ENCODE results near the gene CACNA2D3. TPM values are rescaled to one million over a fixed set of nuclear protein-coding genes. Genes with fewer than 3 reads are reported as not detected.

The CACNA2D3 gene
- total RNA-seq, 1 experiment from 2014 or later: 0.59 TPM

DNA sequence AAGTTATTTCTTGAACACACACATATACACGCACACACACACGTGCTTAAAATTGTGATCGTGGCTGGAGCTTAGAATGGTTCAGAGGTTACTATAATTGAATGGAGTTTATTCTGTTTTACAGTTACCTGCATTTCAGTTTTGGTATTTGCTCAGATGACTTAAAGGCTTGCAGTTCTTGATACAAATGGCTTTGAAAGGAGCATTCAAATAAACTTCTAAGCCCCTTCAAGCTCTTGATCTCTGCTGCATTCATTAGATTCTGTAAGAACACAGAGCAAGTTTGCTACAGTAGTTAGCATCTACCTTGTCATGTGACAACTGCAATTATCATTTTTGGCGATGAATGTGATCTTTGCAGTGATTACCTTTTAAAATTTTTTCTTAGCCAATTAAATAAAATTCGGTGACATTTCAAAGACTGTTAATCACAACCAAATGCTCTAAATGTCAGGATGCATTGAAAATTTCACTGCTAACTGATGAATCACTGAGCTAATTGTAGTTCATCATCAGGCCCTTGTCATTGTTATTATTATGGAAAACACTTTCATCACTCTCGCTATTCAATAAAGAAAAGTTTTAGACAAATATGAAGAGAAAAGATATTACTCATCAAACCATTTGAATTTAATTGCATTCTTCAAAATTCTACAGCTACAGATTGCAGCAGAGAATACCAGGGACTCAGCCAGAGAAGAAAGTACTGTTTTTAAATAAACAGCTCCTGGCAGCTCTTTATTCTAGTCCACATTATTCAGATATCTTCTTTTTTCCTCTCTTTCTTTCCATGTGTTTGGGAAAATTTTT is 509.4 kb downstream of the CACNA2D3 start:
- Histone ChIP-seq H3K4me1 (replicated peaks; ENCODE audit: insufficient read depth) (no peaks in the 10 kb centered on the region), H3F3A (ENCODE audit: insufficient read depth, low read depth) (no peaks in the 10 kb centered on the region), H3K79me2 (ENCODE audit: low read depth) (no peaks in the 10 kb centered on the region), H3K36me3 (ENCODE audit: low read depth) (no peaks in the 10 kb centered on the region), H3K4me3 (no peak overlapping the region), H2AFZ (no peak overlapping the region), H3K9me2 (ENCODE audit: insufficient read depth) (no peaks in the 10 kb centered on the region), H3K4me2 (no peak overlapping the region), H4K20me1 (ENCODE audit: insufficient read depth) (no peaks in the 10 kb centered on the region), H3K9me3 (ENCODE audit: insufficient read depth, low read depth) (no peaks in the 10 kb centered on the region), H3K27me3 (ENCODE audit: insufficient read depth, low read depth) (peaks cover 50% of the 10 kb centered on the region), H3K27ac (no peak overlapping the region)
- intact Hi-C loops (cut with micrococcal nuclease; ENCODE audit: unreplicated experiment): no loop called here
- TF ChIP-seq EZH2 (IDR thresholded peaks at IDR 0.05; ENCODE audit: low read depth): no peak
- TF ChIP-seq, protein P1, sequence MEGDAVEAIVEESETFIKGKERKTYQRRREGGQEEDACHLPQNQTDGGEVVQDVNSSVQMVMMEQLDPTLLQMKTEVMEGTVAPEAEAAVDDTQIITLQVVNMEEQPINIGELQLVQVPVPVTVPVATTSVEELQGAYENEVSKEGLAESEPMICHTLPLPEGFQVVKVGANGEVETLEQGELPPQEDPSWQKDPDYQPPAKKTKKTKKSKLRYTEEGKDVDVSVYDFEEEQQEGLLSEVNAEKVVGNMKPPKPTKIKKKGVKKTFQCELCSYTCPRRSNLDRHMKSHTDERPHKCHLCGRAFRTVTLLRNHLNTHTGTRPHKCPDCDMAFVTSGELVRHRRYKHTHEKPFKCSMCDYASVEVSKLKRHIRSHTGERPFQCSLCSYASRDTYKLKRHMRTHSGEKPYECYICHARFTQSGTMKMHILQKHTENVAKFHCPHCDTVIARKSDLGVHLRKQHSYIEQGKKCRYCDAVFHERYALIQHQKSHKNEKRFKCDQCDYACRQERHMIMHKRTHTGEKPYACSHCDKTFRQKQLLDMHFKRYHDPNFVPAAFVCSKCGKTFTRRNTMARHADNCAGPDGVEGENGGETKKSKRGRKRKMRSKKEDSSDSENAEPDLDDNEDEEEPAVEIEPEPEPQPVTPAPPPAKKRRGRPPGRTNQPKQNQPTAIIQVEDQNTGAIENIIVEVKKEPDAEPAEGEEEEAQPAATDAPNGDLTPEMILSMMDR (conservative IDR thresholded peaks at IDR 0.05): no peak
- no TSS peak for BruUV-seq (replicated peaks)
- ChIA-PET CTCF (no interaction called here), POLR2A (ENCODE audit: unreplicated experiment) (no interaction called here)
- no peak for DNase-seq

DNA sequence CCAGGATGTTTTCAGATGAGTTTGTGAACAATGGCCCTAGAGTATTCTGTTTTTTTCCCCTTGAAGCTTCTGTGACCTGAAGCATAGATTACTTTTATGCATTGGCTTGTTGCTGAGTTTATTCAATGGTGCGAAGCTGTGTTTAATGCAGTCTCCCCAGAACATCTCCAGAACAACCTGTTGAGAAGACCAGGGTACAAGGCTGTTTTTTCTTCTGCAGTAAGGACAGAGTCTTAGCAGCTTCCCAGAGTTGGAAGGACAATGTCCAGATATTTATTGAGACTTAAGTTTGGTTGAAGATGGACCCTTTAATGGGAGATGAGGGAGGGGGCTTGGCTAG is 509.9 kb downstream of the CACNA2D3 start:
- intact Hi-C loops (cut with micrococcal nuclease; ENCODE audit: unreplicated experiment): no loop called here
- CTCF ChIA-PET: no interaction called here

DNA sequence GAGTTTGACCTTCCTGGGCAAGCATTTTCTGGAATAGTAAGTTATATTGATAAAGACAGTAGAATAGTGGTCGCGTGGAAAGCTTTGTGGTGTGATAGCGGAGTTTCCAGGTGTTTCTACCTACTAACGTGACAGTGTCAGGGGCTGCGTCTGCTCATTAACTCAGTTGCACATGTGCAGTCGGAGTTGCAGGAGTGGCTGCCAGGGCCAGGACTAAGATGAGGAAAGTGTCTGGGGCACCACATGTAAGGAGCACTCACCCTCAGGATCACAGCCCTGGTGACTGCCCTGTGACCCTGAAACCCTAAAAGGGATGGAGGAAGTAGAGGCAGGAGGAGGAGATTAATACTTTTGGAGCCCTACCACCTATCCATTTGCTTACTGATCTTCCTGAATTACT is 510.5 kb downstream of the CACNA2D3 start:
- CTCF ChIA-PET: no interaction called here
- Histone ChIP-seq H3K27ac (no peak overlapping the region), H2AFZ (no peak overlapping the region)

More for the DNA sequence above, 509.9 kb downstream of the CACNA2D3 start:
- H2AFZ ChIP-seq: no peak overlapping the region
- H3K79me2 ChIP-seq (ENCODE audit: low read depth): no peaks in the 10 kb centered on the region
- no peaks in the 10 kb centered on the region for H3K36me3 ChIP-seq (ENCODE audit: low read depth)
- H3K27ac ChIP-seq: no peak overlapping the region
- no peak overlapping the region for H3K4me3 ChIP-seq
- H3K9me2 ChIP-seq (ENCODE audit: insufficient read depth): no peaks in the 10 kb centered on the region
- no peaks in the 10 kb centered on the region for H4K20me1 ChIP-seq (ENCODE audit: insufficient read depth)
- no TSS peak for BruUV-seq (replicated peaks)
- no peaks in the 10 kb centered on the region for H3F3A ChIP-seq (ENCODE audit: insufficient read depth, low read depth)
- peaks cover 48% of the 10 kb centered on the region for H3K27me3 ChIP-seq (ENCODE audit: insufficient read depth, low read depth)
- no peak for DNase-seq
- H3K4me2 ChIP-seq: no peak overlapping the region
- H3K4me1 ChIP-seq (replicated peaks; ENCODE audit: insufficient read depth): no peaks in the 10 kb centered on the region
- no peaks in the 10 kb centered on the region for H3K9me3 ChIP-seq (ENCODE audit: insufficient read depth, low read depth)
- POLR2A ChIA-PET (ENCODE audit: unreplicated experiment): no interaction called here
- no peak for TF ChIP-seq EZH2 (IDR thresholded peaks at IDR 0.05; ENCODE audit: low read depth)
- TF ChIP-seq, protein P1 (conservative IDR thresholded peaks at IDR 0.05): no peak

More for the DNA sequence above, 510.5 kb downstream of the CACNA2D3 start:
- Histone ChIP-seq H3K27me3 (ENCODE audit: insufficient read depth, low read depth) (peaks cover 44% of the 10 kb centered on the region), H3F3A (ENCODE audit: insufficient read depth, low read depth) (no peaks in the 10 kb centered on the region), H3K79me2 (ENCODE audit: low read depth) (no peaks in the 10 kb centered on the region), H3K36me3 (ENCODE audit: low read depth) (no peaks in the 10 kb centered on the region), H3K4me1 (replicated peaks; ENCODE audit: insufficient read depth) (no peaks in the 10 kb centered on the region), H3K4me2 (no peak overlapping the region), H3K9me3 (ENCODE audit: insufficient read depth, low read depth) (no peaks in the 10 kb centered on the region), H3K9me2 (ENCODE audit: insufficient read depth) (no peaks in the 10 kb centered on the region), H3K4me3 (no peak overlapping the region), H4K20me1 (ENCODE audit: insufficient read depth) (no peaks in the 10 kb centered on the region)
- TF ChIP-seq EZH2 (IDR thresholded peaks at IDR 0.05; ENCODE audit: low read depth): no peak
- TF ChIP-seq, protein P1 (conservative IDR thresholded peaks at IDR 0.05): no peak
- POLR2A ChIA-PET (ENCODE audit: unreplicated experiment): no interaction called here
- intact Hi-C loops (cut with micrococcal nuclease; ENCODE audit: unreplicated experiment): no loop called here
- DNase-seq: no peak
- no TSS peak for BruUV-seq (replicated peaks)

Measured in PC-9 (cell line).